Small intestine (tissue), 16 donors: ENCODE measurements around the gene FXYD1. TPM values are rescaled to one million over a fixed set of nuclear protein-coding genes. Genes with fewer than 3 reads are reported as not detected.

Experiments
- DNase-seq, 2 donors: peaks; one replicate each; pipeline versions ENCODE4 v3.0.0 to v3.0.0-alpha.2; 2013
- FAIRE-seq: peaks from 2 replicates; lab custom pipeline; 2012; peaks lifted over from hg19 to GRCh38; lab: Jason Lieb, UNC
- H3K27ac ChIP-seq, 3 donors: one replicate each; pipeline ENCODE4 v1.5.1; 2013; ENCODE audit warnings: low read length in 2 of 3, mild to moderate bottlenecking in 2 of 3, control low read depth in 1 of 3, inconsistent platforms in 1 of 3, low read depth in 1 of 3, moderate library complexity in 1 of 3
- H3K27me3 ChIP-seq, 3 donors: one replicate each; pipeline ENCODE4 v1.6.1; 2013; ENCODE audit warnings: low read length in 3 of 3, inconsistent platforms in 1 of 3; ENCODE audit not compliant: control insufficient read depth in 3 of 3, insufficient read depth in 3 of 3
- H3K36me3 ChIP-seq, 3 donors: one replicate each; pipeline ENCODE4 v1.6.1; 2013; ENCODE audit warnings: low read length in 3 of 3, inconsistent platforms in 1 of 3, low read depth in 1 of 3, mild to moderate bottlenecking in 1 of 3, moderate library complexity in 1 of 3; ENCODE audit not compliant: control insufficient read depth in 3 of 3, insufficient read depth in 2 of 3
- H3K4me1 ChIP-seq, 3 donors: one replicate each; pipeline ENCODE4 v1.6.1; 2013; ENCODE audit warnings: low read length in 2 of 3, inconsistent platforms in 1 of 3, low read depth in 1 of 3, mild to moderate bottlenecking in 1 of 3, moderate library complexity in 1 of 3; ENCODE audit not compliant: control insufficient read depth in 3 of 3, insufficient read depth in 2 of 3
- H3K4me3 ChIP-seq, 3 donors: one replicate each; pipeline ENCODE4 v1.5.1; 2013; ENCODE audit warnings: low read length in 3 of 3, control low read depth in 1 of 3, inconsistent platforms in 1 of 3, low read depth in 1 of 3, mild to moderate bottlenecking in 1 of 3, moderate library complexity in 1 of 3
- H3K9me3 ChIP-seq, 2 donors: one replicate each; pipeline ENCODE4 v1.6.1; 2013; ENCODE audit warnings: low read depth in 1 of 2, low read length in 1 of 2; ENCODE audit not compliant: control insufficient read depth in 2 of 2, insufficient read depth in 1 of 2
- WGBS, 3 donors: extraction: QIAGEN DNeasy Blood & Tissue Kit; methylation state at CpG; one replicate each; pipeline ENCODE4 v1.1.7; 2013; 5-methylcytosine and 5-hydroxymethylcytosine counted together
- long read RNA-seq, 10 donors: transcript quantifications; one replicate each; lab custom pipeline, GENCODE V29; 2026
- polyA plus RNA-seq, 4 donors: library from polyadenylated mRNA; stranded (reverse) in 3 of 4; unstranded in 1 of 4; fragments of 200-250 nt in 3 of 4; fragments of 120-200 nt in 1 of 4; gene quantifications; one replicate each; pipeline versions ENCODE4 v1.2.1 to v1.2.3, GENCODE V29; 2013
- donor health status: healthy with polysubstance abuse.
- donor health status: control.
- donor health status: control.
- donor health status: Bipolar disorder and iron deficiency.
- donor health status: healthy.

The FXYD1 gene
- polyA plus RNA-seq: 10 to 100 TPM in 2 of 4 donors, 1 to 10 TPM in 1, not detected in 1; 7.3 to 25.4 (median 13.6) TPM
- long read RNA-seq, donor 1, partial matches to known transcripts: 0 of 2 reads
- long read RNA-seq, donor 1, other reads (novel, unspliced or antisense): 0 of 2 reads
- long read RNA-seq, donor 2, partial matches to known transcripts: 0 of 2 reads
- long read RNA-seq, donor 2, other reads (novel, unspliced or antisense): 0 of 2 reads
- long read RNA-seq, donor 3, transcript FXYD1-201 (8 exons, 592 nt): major isoform, 6 of 7 reads
- long read RNA-seq, donor 3, partial matches to known transcripts: 0 of 7 reads
- long read RNA-seq, donor 3, other reads (novel, unspliced or antisense): 0 of 7 reads
- long read RNA-seq, donor 4: 0 reads
- long read RNA-seq, donor 5, partial matches to known transcripts: 0 of 2 reads
- long read RNA-seq, donor 5, other reads (novel, unspliced or antisense): 0 of 2 reads
- long read RNA-seq, donor 6, partial matches to known transcripts: 0 of 4 reads
- long read RNA-seq, donor 6, other reads (novel, unspliced or antisense): 0 of 4 reads
- long read RNA-seq, donor 7, transcript FXYD1-201 (8 exons, 592 nt): major isoform, 119 of 230 reads
- long read RNA-seq, donor 7, transcript FXYD1-206 (8 exons, 486 nt): minor isoform, 37 of 230 reads
- long read RNA-seq, donor 7, transcript FXYD1-209 (5 exons, 620 nt): minor isoform, 5 of 230 reads
- long read RNA-seq, donor 7, transcript FXYD1-211 (8 exons, 690 nt): minor isoform, 9 of 230 reads
- long read RNA-seq, donor 7, partial matches to known transcripts: 55 of 230 reads
- long read RNA-seq, donor 7, other reads (novel, unspliced or antisense): 0 of 230 reads
- long read RNA-seq, donor 8, transcript FXYD1-201 (8 exons, 592 nt): major isoform, 5 of 7 reads
- long read RNA-seq, donor 8, partial matches to known transcripts: 0 of 7 reads
- long read RNA-seq, donor 8, other reads (novel, unspliced or antisense): 0 of 7 reads
- long read RNA-seq, donor 9, partial matches to known transcripts: 0 of 2 reads
- long read RNA-seq, donor 9, other reads (novel, unspliced or antisense): 0 of 2 reads
- long read RNA-seq, donor 10, transcript FXYD1-201 (8 exons, 592 nt): major isoform, 18 of 26 reads
- long read RNA-seq, donor 10, transcript FXYD1-206 (8 exons, 486 nt): minor isoform, 7 of 26 reads
- long read RNA-seq, donor 10, partial matches to known transcripts: 0 of 26 reads
- long read RNA-seq, donor 10, other reads (novel, unspliced or antisense): 0 of 26 reads

DNA sequence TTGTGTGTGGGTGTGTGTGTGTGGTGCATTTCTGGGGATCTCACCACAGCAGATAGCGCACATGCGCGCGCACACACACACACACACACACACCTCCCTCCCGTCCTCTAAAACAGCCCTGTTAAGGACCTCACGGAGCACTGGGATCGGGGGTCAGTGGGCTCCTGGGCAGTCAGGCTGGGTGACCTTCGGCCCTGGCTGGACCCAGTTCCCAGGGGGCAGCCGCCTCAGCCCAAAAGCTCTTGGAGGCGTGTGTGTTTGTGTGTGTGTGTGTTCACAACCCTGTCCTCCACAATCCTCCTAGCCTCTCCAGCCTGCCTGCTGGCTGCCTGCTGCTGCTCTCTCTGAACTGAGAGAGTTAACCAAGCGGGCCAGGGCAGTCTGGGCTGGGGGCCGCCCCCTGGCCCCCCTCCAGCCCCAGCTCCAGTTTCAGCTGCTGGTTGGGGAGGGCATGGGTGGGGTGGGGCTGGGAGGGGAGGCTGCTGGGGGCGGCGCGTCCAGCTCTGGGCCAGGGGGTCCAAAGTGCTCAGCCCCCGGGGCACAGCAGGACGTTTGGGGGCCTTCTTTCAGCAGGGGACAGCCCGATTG is at the start of gene FXYD1:
FXYD1 (plus strand) TSS at position 520 of the 588 bp plus-strand sequence. CDS start 1,256 bp downstream, outside the sequence.
- Histone ChIP-seq H3K9me3 (no peaks in the 10 kb centered on the region), H3K27ac (peak within 1 kb of the TSS in 2 of 3 donors; percentile 55 to 81), H3K4me1 (peaks cover 0 to 65% (median 5%) of the 10 kb centered on the region in 3 donors), H3K27me3 (peaks cover 0 to 32% (median 0%) of the 10 kb centered on the region in 3 donors), H3K36me3 (no peaks in the 10 kb centered on the region), H3K4me3 (peak within 1 kb of the TSS in 1 of 3 donors; percentile 33)
- FAIRE-seq (no peak), DNase-seq (no peak)
- 39 to 74% (median 57%) methylated on average over 17 to 18 of the region's 18 CpGs for WGBS, 3 donors

DNA sequence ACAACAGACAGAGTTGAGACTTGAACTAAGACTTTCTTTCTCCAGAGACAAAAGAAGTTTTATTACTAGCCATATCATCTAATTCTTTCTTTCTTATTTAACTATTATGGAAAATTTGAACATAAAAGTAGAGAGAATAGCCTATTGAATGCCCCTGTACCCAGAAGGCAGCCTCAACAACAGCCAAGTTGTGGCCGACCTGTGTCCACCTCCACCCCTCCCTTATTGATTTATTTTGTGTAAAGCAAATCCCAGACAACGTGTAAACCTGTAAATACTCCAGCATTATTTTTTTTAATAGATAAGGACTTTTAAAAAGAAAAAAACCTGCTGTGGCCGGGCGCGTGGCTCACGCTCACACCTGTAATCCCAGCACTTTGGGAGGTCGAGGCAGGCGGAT is 49.1 kb upstream of the FXYD1 start:
- Histone ChIP-seq H3K4me1 (peaks cover 0 to 23% (median 0%) of the 10 kb centered on the region in 3 donors), H3K36me3 (no peaks in the 10 kb centered on the region), H3K4me3 (no peak overlapping the region), H3K9me3 (no peaks in the 10 kb centered on the region), H3K27me3 (peaks cover 0 to 3% (median 0%) of the 10 kb centered on the region in 3 donors), H3K27ac (no peak overlapping the region)
- WGBS, 3 donors: 75 to 84% (median 78%) methylated on average over 8 of the region's 8 CpGs
- no peak for DNase-seq
- no peak for FAIRE-seq

DNA sequence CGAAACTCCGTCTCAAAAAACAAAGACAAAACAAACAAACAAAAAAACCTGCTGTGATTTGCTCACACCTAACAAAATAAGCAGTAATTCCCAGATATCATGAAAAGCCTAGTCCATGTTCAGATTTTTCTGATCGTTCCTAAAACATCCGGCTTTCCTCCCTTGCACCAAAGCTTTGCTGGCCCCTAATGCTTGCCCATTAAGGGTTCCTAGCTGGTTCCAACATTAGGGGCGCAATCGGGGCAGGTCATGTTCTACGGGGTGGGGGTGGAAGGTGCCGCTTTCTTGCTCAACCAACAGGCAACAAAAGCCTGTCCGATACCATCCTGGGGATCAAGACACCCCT is 48.5 kb upstream of the FXYD1 start:
- Histone ChIP-seq H3K27me3 (peaks cover 0 to 3% (median 0%) of the 10 kb centered on the region in 3 donors), H3K4me3 (no peak overlapping the region), H3K4me1 (peaks cover 0 to 28% (median 0%) of the 10 kb centered on the region in 3 donors), H3K27ac (no peak overlapping the region), H3K36me3 (no peaks in the 10 kb centered on the region), H3K9me3 (no peaks in the 10 kb centered on the region)
- WGBS, 3 donors: 36 to 46% (median 45%) methylated on average over 9 of the region's 9 CpGs
- FAIRE-seq: no peak
- no peak for DNase-seq

DNA sequence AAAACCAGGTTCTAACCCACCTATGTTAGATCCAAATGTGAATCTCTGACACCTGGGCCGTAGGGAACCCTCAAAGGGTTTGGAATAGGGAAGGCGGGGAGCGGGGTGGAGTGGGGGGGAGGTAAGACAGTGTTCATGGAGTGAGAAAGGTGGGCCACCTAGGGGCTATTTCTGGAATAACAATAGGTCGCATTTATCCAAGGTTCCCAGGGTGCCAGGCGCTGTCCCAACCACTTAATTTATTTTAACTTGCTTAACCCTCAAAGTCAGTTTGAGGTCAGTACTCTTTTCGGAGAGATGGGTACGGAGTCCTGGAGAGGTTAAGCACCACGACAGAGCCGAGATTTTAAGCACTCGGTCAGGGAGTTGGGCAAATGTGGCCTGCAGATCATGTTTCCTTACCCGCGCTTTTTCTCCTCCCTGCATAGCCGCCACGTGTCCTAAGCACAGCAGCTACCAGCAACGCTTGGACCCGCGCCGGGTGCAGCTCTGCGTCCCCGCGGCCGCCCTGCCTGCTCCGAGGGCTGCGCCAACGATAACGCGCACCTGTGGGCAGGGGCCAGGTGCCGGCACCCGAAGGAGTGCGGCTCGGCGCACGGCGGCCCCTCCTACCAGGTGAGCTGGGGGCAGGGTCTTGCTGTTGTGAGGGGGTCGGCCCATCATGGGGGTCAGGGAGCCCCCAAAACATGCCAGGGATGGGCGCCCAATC is 48.0 kb upstream of the FXYD1 start:
- Histone ChIP-seq H3K27me3 (peaks cover 0 to 3% (median 0%) of the 10 kb centered on the region in 3 donors), H3K4me1 (peaks cover 0 to 28% (median 0%) of the 10 kb centered on the region in 3 donors), H3K27ac (no peak overlapping the region), H3K36me3 (no peaks in the 10 kb centered on the region), H3K4me3 (no peak overlapping the region), H3K9me3 (no peaks in the 10 kb centered on the region)
- DNase-seq (peak; percentile 49 to 82), FAIRE-seq (no peak)
- 11 to 14% (median 12%) methylated on average over 36 of the region's 36 CpGs for WGBS, 3 donors

DNA sequence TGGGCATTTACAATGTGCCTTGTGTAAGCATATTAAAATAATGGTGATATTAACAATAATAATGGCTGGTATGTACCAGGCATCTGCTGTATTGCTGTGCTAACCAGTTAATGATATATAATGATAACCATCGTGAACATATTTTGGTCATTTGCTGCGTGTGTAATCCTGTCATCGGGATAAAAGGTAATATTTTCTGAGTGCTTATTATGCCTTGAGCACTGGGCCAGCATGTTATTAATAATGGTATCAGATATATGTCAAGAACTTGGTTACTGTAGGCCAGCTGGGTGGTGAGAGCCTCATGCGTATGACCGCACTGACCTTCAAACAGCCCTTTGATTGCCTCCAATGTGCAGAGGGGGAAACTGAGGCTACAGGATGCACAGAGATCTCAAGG is 45.2 kb upstream of the FXYD1 start:
- Histone ChIP-seq H3K36me3 (no peaks in the 10 kb centered on the region), H3K27ac (no peak overlapping the region), H3K4me1 (peaks cover 0 to 21% (median 0%) of the 10 kb centered on the region in 3 donors), H3K9me3 (no peaks in the 10 kb centered on the region), H3K27me3 (peaks cover 0 to 3% (median 0%) of the 10 kb centered on the region in 3 donors), H3K4me3 (no peak overlapping the region)
- 88 to 92% (median 90%) methylated on average over 5 of the region's 5 CpGs for WGBS, 3 donors
- DNase-seq (no peak), FAIRE-seq (no peak)

DNA sequence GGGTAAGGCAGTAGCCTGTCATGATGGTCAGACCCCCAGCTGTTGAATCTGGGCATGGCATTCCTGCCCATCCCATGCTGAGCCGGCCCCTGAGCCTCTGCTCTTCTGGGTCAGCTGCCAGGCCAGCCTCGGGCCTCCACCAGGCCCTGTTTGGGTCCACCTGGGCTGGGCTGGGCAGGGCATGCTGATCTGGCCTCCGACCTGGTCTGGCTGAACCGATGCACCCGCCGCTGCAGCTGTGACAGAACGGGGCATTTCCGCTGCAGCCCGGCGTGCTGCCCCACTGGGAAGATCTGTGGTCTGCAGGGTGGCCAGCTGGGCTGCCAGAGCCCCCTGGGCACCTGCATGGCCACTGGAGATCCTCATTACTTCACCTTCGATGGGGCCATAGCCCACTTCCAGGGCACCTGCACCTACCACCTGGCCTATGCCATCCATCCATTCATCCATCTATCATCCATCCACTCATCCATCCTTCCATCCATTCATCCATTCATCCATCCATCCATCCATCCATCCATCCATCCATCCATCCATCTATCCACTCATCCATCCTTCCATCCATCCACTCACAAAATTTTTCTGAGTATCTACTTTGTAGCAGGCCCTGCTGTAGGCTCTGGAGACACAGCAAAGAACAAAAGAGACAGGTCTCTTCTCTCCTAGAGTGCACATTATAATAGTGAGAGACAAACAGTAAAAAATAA is 44.5 kb upstream of the FXYD1 start:
- H3K4me3 ChIP-seq: no peak overlapping the region
- H3K27me3 ChIP-seq: peaks cover 0 to 3% (median 0%) of the 10 kb centered on the region in 3 donors
- 82 to 86% (median 84%) methylated on average over 11 of the region's 11 CpGs for WGBS, 3 donors
- DNase-seq: no peak
- H3K9me3 ChIP-seq: no peaks in the 10 kb centered on the region
- H3K36me3 ChIP-seq: no peaks in the 10 kb centered on the region
- no peak overlapping the region for H3K27ac ChIP-seq
- no peak for FAIRE-seq
- peaks cover 0 to 17% (median 0%) of the 10 kb centered on the region in 3 donors for H3K4me1 ChIP-seq

DNA sequence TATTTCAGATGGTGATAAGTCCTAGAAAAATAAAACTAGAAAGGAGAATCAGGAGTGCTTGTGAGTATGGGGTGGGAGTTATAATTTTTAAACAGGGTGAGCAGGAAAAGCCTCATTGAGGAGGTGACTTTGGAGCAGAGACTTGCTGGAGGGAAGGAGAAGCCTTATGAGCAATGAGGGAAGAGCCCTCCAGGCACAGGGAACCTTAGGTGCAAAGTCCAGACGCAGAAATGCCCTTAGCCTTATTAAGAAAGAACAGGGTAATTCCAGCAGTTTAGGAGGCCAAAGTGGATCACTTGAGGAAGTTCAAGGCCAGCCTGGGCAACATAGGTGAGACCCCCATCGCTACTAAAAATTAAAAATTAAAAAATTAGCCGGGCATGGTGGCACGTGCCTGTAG is 44.0 kb upstream of the FXYD1 start:
- no peaks in the 10 kb centered on the region for H3K36me3 ChIP-seq
- no peaks in the 10 kb centered on the region for H3K9me3 ChIP-seq
- no peak overlapping the region for H3K27ac ChIP-seq
- H3K4me3 ChIP-seq: no peak overlapping the region
- peaks cover 0 to 3% (median 0%) of the 10 kb centered on the region in 3 donors for H3K27me3 ChIP-seq
- no peak for FAIRE-seq
- H3K4me1 ChIP-seq: peaks cover 0 to 17% (median 0%) of the 10 kb centered on the region in 3 donors
- DNase-seq: peak in 1 of 2 donors; percentile 52
- WGBS, 3 donors: 75 to 81% (median 80%) methylated on average over 4 of the region's 4 CpGs
